Omental fat pad (tissue), 4 donors: ENCODE measurements around the gene APCDD1L. TPM values are rescaled to one million over a fixed set of nuclear protein-coding genes. Genes with fewer than 3 reads are reported as not detected.

ENCODE experiments used
- ATAC-seq: fragments of 150-250 bp; one replicate; pipeline ENCODE4 v1.9.1; 2016; ENCODE audit warnings: mild to moderate bottlenecking, moderate library complexity; ENCODE audit not compliant: low FRiP score
- DNase-seq: peaks from one replicate; pipeline ENCODE4 v3.0.0-alpha.2; 2019; ENCODE audit warnings: low spot score
- total RNA-seq, 4 donors: library from RNA; depleted of rRNA; stranded (reverse); fragments of >200 nt; gene quantifications; one replicate each; pipeline ENCODE4 v1.1.0, GENCODE V29; 2016
- TF ChIP-seq, protein P1 (sequence below), 3 donors: fragments of 450-650 bp; IDR thresholded peaks; one replicate each; pipeline ENCODE4 v1.5.1; 2016 to 2017; ENCODE audit warnings: antibody characterized with exemption in 3 of 3, mild to moderate bottlenecking in 3 of 3, moderate library complexity in 2 of 3

APCDD1L gene
- total RNA-seq, 4 donors from 2014 or later, result 0.19 TPM; not detected in 3

- ATAC-seq, result no peak
- no peak for DNase-seq
- TF ChIP-seq, protein P1, sequence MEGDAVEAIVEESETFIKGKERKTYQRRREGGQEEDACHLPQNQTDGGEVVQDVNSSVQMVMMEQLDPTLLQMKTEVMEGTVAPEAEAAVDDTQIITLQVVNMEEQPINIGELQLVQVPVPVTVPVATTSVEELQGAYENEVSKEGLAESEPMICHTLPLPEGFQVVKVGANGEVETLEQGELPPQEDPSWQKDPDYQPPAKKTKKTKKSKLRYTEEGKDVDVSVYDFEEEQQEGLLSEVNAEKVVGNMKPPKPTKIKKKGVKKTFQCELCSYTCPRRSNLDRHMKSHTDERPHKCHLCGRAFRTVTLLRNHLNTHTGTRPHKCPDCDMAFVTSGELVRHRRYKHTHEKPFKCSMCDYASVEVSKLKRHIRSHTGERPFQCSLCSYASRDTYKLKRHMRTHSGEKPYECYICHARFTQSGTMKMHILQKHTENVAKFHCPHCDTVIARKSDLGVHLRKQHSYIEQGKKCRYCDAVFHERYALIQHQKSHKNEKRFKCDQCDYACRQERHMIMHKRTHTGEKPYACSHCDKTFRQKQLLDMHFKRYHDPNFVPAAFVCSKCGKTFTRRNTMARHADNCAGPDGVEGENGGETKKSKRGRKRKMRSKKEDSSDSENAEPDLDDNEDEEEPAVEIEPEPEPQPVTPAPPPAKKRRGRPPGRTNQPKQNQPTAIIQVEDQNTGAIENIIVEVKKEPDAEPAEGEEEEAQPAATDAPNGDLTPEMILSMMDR (IDR thresholded peaks at IDR 0.05), result no peak
Observed at GRCh38 chr20:58531657-58532056, 16.5 kb upstream of the APCDD1L start.

- ATAC-seq (no peak), DNase-seq (no peak)
- TF ChIP-seq, protein P1 (IDR thresholded peaks at IDR 0.05), result no peak
Observed at GRCh38 chr20:58531063-58531462, 15.9 kb upstream of the APCDD1L start.

GRCh38 chr20:58528412-58528811 is 13.2 kb upstream of the APCDD1L start:
- DNase-seq (no peak), ATAC-seq (no peak)
- TF ChIP-seq, protein P1 (IDR thresholded peaks at IDR 0.05), result no peak

DNA sequence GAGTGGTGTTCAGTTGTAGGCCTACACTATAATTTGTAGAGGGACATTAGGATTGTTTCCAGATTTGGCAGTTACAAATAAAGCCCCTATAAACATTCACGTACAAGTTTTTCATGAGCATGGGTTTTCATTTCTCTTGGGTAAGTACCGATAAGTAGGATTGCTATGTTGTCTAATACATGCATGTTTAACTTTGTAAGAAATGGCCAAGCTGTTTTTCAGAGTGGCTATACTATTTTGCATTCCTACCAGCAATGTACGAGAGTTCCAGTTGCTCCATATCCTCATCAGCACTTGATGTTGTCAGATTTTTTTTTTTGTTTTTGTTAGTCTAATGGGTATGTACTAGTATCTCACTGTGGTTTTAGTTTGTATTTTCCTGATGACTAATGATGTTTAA is 11.2 kb upstream of the APCDD1L start:
- no peak for ATAC-seq
- TF ChIP-seq, protein P1 (IDR thresholded peaks at IDR 0.05), result no peak

GRCh38 chr20:58524814-58525213 is 9.6 kb upstream of the APCDD1L start:
- TF ChIP-seq, protein P1 (IDR thresholded peaks at IDR 0.05), result no peak
- ATAC-seq (no peak), DNase-seq (no peak)

More for the DNA sequence above, 11.2 kb upstream of the APCDD1L start:
- DNase-seq, result no peak

GRCh38 chr20:58523971-58524315 is 8.7 kb upstream of the APCDD1L start:
- no peak for ATAC-seq
- TF ChIP-seq, protein P1 (IDR thresholded peaks at IDR 0.05), result no peak
- DNase-seq, result no peak

- TF ChIP-seq, protein P1 (IDR thresholded peaks at IDR 0.05), result no peak
- DNase-seq, result no peak
- ATAC-seq, result no peak
Observed at GRCh38 chr20:58523072-58523970, 8.1 kb upstream of the APCDD1L start.
